IMR-90 (cell line): ENCODE measurements around the gene RPL19. TPM values are rescaled to one million over a fixed set of nuclear protein-coding genes. Genes with fewer than 3 reads are reported as not detected.

Source experiments
- ATAC-seq: fragments of 200-7000 bp; cut with Tn5 transposase; 2 replicates; pipeline ENCODE4 v1.9.1; 2020; ENCODE audit warnings: low read depth, mild to moderate bottlenecking, moderate library complexity
- BruUV-seq: library from RNA; stranded (reverse); fragments of 400-500 nt; replicated peaks from 2 replicates; lab custom pipeline; 2021; lab: Mats Ljungman, UMichigan
- CTCF ChIA-PET: fragments of 300-600 bp; formaldehyde crosslinking; extraction: SDS; loops from one replicate; lab custom pipeline; 2021; ENCODE audit warnings: antibody characterized with exemption; lab: Yijun Ruan, JAX
- POLR2A ChIA-PET: fragments of 300-600 bp; sonication (Branson Sonifier 250); formaldehyde crosslinking; loops from one replicate; lab custom pipeline; 2022; ENCODE audit warnings: antibody characterized with exemption; ENCODE audit not compliant: unreplicated experiment; lab: Charles Lee
- DNase-seq: peaks from one replicate; pipeline ENCODE4 v3.0.0; 2013
- H2AFZ ChIP-seq: replicated peaks from 2 replicates; pipeline ENCODE3; 2013; ENCODE audit warnings: low read length, mild to moderate bottlenecking; ENCODE audit not compliant: poor library complexity
- H2AK5ac ChIP-seq: 2 replicates; pipeline ENCODE4 v1.6.1; 2013; ENCODE audit warnings: low read depth, low read length, inconsistent platforms
- H2AK9ac ChIP-seq: replicated peaks from 2 replicates; pipeline ENCODE3; 2013; ENCODE audit warnings: mild to moderate bottlenecking, low read depth, low read length, moderate library complexity; ENCODE audit not compliant: poor library complexity
- H2BK120ac ChIP-seq: 2 replicates; pipeline ENCODE4 v1.6.1; 2013; ENCODE audit warnings: low read depth, low read length, inconsistent platforms
- H2BK15ac ChIP-seq: 3 replicates; pipeline ENCODE4 v1.6.1; 2013; ENCODE audit warnings: low read depth, low read length, inconsistent platforms
- H2BK20ac ChIP-seq: 2 replicates; pipeline ENCODE4 v1.6.1; 2013; ENCODE audit warnings: low read depth, mild to moderate bottlenecking, inconsistent platforms, low read length, moderate library complexity
- H2BK5ac ChIP-seq: 2 replicates; pipeline ENCODE4 v1.6.1; 2013; ENCODE audit warnings: mild to moderate bottlenecking, low read depth, low read length, inconsistent platforms; ENCODE audit not compliant: poor library complexity, severe bottlenecking
- H3K14ac ChIP-seq: replicated peaks from 2 replicates; pipeline ENCODE4 v1.6.1; 2013; ENCODE audit warnings: low read depth, low read length, inconsistent platforms
- H3K18ac ChIP-seq: 2 replicates; pipeline ENCODE4 v1.6.1; 2013; ENCODE audit warnings: low read depth, low read length, control low read depth
- H3K23ac ChIP-seq: 2 replicates; pipeline ENCODE4 v1.6.1; 2013; ENCODE audit warnings: low read depth, low read length, inconsistent platforms
- H3K27ac ChIP-seq: 2 replicates; pipeline ENCODE4 v1.5.1; 2013; ENCODE audit warnings: mild to moderate bottlenecking, control low read depth, low read length; ENCODE audit not compliant: insufficient read depth
- H3K27me3 ChIP-seq: 2 replicates; pipeline ENCODE4 v1.6.1; 2013; ENCODE audit warnings: low read length; ENCODE audit not compliant: control insufficient read depth, insufficient read depth
- H3K36me3 ChIP-seq: 2 replicates; pipeline ENCODE4 v1.6.1; 2013; ENCODE audit warnings: low read length, mixed read lengths; ENCODE audit not compliant: control insufficient read depth, insufficient read depth
- H3K4ac ChIP-seq: 2 replicates; pipeline ENCODE4 v1.6.1; 2013; ENCODE audit warnings: low read depth, low read length, inconsistent platforms
- H3K4me1 ChIP-seq: 2 replicates; pipeline ENCODE4 v1.6.1; 2013; ENCODE audit warnings: low read length, mixed read lengths; ENCODE audit not compliant: control insufficient read depth, insufficient read depth
- H3K4me2 ChIP-seq: 2 replicates; pipeline ENCODE4 v1.6.1; 2013; ENCODE audit warnings: low read depth, mild to moderate bottlenecking, control low read depth, low read length, moderate library complexity
- H3K4me3 ChIP-seq: 2 replicates; pipeline ENCODE4 v1.5.1; 2013; ENCODE audit warnings: low read depth, mild to moderate bottlenecking, control low read depth, low read length, moderate library complexity; ENCODE audit not compliant: insufficient read depth
- H3K56ac ChIP-seq: 2 replicates; pipeline ENCODE4 v1.6.1; 2013; ENCODE audit warnings: low read length, inconsistent platforms; ENCODE audit not compliant: insufficient read depth; ENCODE audit errors: extremely low read depth
- H3K79me1 ChIP-seq, 2 experiments: 2 replicates each; pipeline ENCODE4 v1.6.1; 2013; ENCODE audit warnings: low read length in 2 of 2, inconsistent platforms in 1 of 2, low read depth in 1 of 2
- H3K9ac ChIP-seq: 2 replicates; pipeline ENCODE4 v1.6.1; 2013; ENCODE audit warnings: low read depth, low read length, control low read depth
- H3K9me1 ChIP-seq: 2 replicates; pipeline ENCODE4 v1.6.1; 2013; ENCODE audit warnings: low read length, inconsistent platforms; ENCODE audit not compliant: insufficient read depth
- H3K9me3 ChIP-seq: 2 replicates; pipeline ENCODE4 v1.6.1; 2013; ENCODE audit warnings: low read length; ENCODE audit not compliant: control insufficient read depth, insufficient read depth
- H4K20me1 ChIP-seq: 2 replicates; pipeline ENCODE4 v1.6.1; 2013; ENCODE audit warnings: low read length, inconsistent platforms; ENCODE audit not compliant: insufficient read depth
- H4K5ac ChIP-seq: 2 replicates; pipeline ENCODE4 v1.6.1; 2013; ENCODE audit warnings: mild to moderate bottlenecking, low read depth, low read length, control low read depth
- H4K8ac ChIP-seq, 2 experiments: 2 replicates each; pipeline ENCODE4 v1.6.1; 2013; ENCODE audit warnings: low read depth in 2 of 2, low read length in 2 of 2, control low read depth in 1 of 2, inconsistent platforms in 1 of 2
- H4K91ac ChIP-seq: 2 replicates; pipeline ENCODE4 v1.6.1; 2013; ENCODE audit warnings: low read depth, low read length, inconsistent platforms; ENCODE audit not compliant: insufficient read depth
- BHLHE40 ChIP-seq: fragments of 150-350 bp; IDR thresholded peaks from 2 replicates; pipeline ENCODE4 v1.6.1; 2016; ENCODE audit warnings: mild to moderate bottlenecking, low read depth, low read length
- CEBPB ChIP-seq: IDR thresholded peaks from 2 replicates; pipeline ENCODE4 v1.6.1; 2012; ENCODE audit warnings: low read depth, low read length, improper control_type of control experiment
- CHD1 ChIP-seq: IDR thresholded peaks from 2 replicates; pipeline ENCODE4 v1.6.1; 2012; ENCODE audit warnings: low read depth, low read length, improper control_type of control experiment
- FOS ChIP-seq: fragments of 150-350 bp; IDR thresholded peaks from 2 replicates; pipeline ENCODE4 v1.6.1; 2016; ENCODE audit warnings: low read depth, low read length
- MAFK ChIP-seq: IDR thresholded peaks from 2 replicates; pipeline ENCODE4 v1.6.1; 2012; ENCODE audit warnings: low read depth, low read length, improper control_type of control experiment
- MAZ ChIP-seq: IDR thresholded peaks from 2 replicates; pipeline ENCODE4 v1.6.1; 2012; ENCODE audit warnings: low read depth, mild to moderate bottlenecking, low read length, improper control_type of control experiment, moderate library complexity, borderline replicate concordance
- MXI1 ChIP-seq: IDR thresholded peaks from 2 replicates; pipeline ENCODE4 v1.6.1; 2012; ENCODE audit warnings: low read depth, mild to moderate bottlenecking, low read length, moderate library complexity, borderline replicate concordance
- NFE2L2 ChIP-seq: fragments of 150-350 bp; IDR thresholded peaks from 2 replicates; pipeline ENCODE4 v1.6.1; 2016; ENCODE audit warnings: low read depth, mild to moderate bottlenecking, low read length
- POLR2A ChIP-seq: IDR thresholded peaks from 2 replicates; pipeline ENCODE4 v1.6.1; 2012; ENCODE audit warnings: mild to moderate bottlenecking, low read depth, low read length
- RAD21 ChIP-seq: IDR thresholded peaks from 2 replicates; pipeline ENCODE4 v1.6.1; 2012; ENCODE audit warnings: low read length, improper control_type of control experiment
- RCOR1 ChIP-seq: IDR thresholded peaks from 2 replicates; pipeline ENCODE4 v1.6.1; 2012; ENCODE audit warnings: mild to moderate bottlenecking, low read length, improper control_type of control experiment; ENCODE audit not compliant: insufficient replicate concordance
- RFX5 ChIP-seq: IDR thresholded peaks from 2 replicates; pipeline ENCODE4 v1.8.0; 2012; ENCODE audit warnings: low read depth, mild to moderate bottlenecking, low read length, moderate library complexity
- SMC3 ChIP-seq: fragments of 150-350 bp; IDR thresholded peaks from 2 replicates; pipeline ENCODE4 v1.6.1; 2016; ENCODE audit warnings: low read depth, mild to moderate bottlenecking, antibody characterized with exemption, low read length, moderate library complexity
- WGBS, 2 experiments: methylation state at CpG; one replicate each; pipeline versions ENCODE4 v1.1.5 to v1.1.7; 2013; ENCODE audit warnings: missing lambda C conversion rate in 2 of 2; ENCODE audit not compliant: insufficient read length in 1 of 2; ENCODE audit errors: extremely low coverage in 2 of 2; 5-methylcytosine and 5-hydroxymethylcytosine counted together
- dilution Hi-C: fragments of 300-500 bp; cut with HindIII; formaldehyde crosslinking; loops from one replicate; pipeline ENCODE4 v1.14.3; 2018; ENCODE audit warnings: low sequenced_read_pairs; ENCODE audit not compliant: unreplicated experiment
- in situ Hi-C: fragments of 300-500 bp; cut with MboI; formaldehyde crosslinking; loops from 3 replicates; pipeline ENCODE4 v1.14.3; 2019; ENCODE audit warnings: low sequenced_read_pairs, inconsistent platforms, mixed read lengths
- intact Hi-C: fragments of 100-400 bp; cut with micrococcal nuclease; formaldehyde crosslinking; loops from 2 replicates; pipeline ENCODE4 v1.10.0; 2022
- polyA plus RNA-seq, 3 experiments: library from polyadenylated mRNA; depleted of rRNA; stranded (reverse); fragments of >200 nt; gene quantifications; 2 replicates each; pipeline ENCODE4 v1.2.3, GENCODE V29; 2012; ENCODE audit warnings: low replicate concordance in 1 of 3
- total RNA-seq: library from RNA; depleted of rRNA; stranded (reverse); fragments of >200 nt; gene quantifications from 2 replicates; pipeline ENCODE4 v1.2.3, GENCODE V29; 2012
- TF ChIP-seq, protein P1 (sequence below): fragments of 150-350 bp; IDR thresholded peaks from 2 replicates; pipeline ENCODE4 v1.6.1; 2017; ENCODE audit warnings: mild to moderate bottlenecking, antibody characterized with exemption, low read length, low read depth
- TF ChIP-seq, protein P2 (sequence below): conservative IDR thresholded peaks from 2 replicates; pipeline ENCODE4 v1.5.1; 2012; ENCODE audit warnings: mild to moderate bottlenecking, low read depth, low read length, improper control_type of control experiment
- TF ChIP-seq, protein P3 (sequence below): fragments of 150-350 bp; IDR thresholded peaks from 2 replicates; pipeline ENCODE4 v1.6.1; 2016; ENCODE audit warnings: low read depth, mild to moderate bottlenecking, low read length, moderate library complexity, borderline replicate concordance

Gene RPL19
- total and polyA plus RNA-seq, 2 of the 4 experiments (the other 2 are of a cell fraction): 2,101 to 2,466 TPM

DNA sequence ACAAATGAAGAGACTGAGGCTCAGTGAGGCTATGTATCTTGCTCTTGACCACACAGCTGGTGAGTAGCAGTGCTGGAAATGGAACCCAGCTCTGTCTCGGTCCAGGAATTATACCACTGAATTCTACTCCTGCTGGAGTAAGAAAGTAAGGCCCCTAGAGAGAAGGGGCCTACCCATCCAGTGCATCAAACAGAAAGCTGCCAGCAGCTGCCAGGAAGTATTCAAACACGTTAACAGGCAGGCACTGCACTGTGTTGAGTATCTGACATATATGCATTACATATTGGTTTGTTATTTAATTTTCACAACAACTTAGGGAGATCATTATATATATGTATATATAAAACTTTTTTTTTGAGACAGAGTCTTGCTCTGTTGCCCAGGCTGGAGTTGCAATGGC, 38.1 kb upstream of the RPL19 start:
- Histone ChIP-seq H3K18ac (no peak overlapping the region), H3K9me3 (no peaks in the 10 kb centered on the region), H3K36me3 (no peaks in the 10 kb centered on the region), H4K8ac (no peak overlapping the region), H3K27me3 (peaks cover 30% of the 10 kb centered on the region), H2BK20ac (no peak overlapping the region), H3K56ac (no peak overlapping the region), H2BK15ac (no peak overlapping the region), H3K9ac (no peak overlapping the region), H2AK5ac (no peak overlapping the region), H4K20me1 (no peaks in the 10 kb centered on the region), H3K79me1 (no peaks in the 10 kb centered on the region), H2AK9ac (no peak overlapping the region), H3K9me1 (peaks cover 6% of the 10 kb centered on the region), H2AFZ (no peak overlapping the region), H3K27ac (no peak overlapping the region), H3K4me2 (no peak overlapping the region), H2BK120ac (no peak overlapping the region), H3K4ac (no peak overlapping the region), H3K4me1 (peaks cover 1% of the 10 kb centered on the region; the same call in 1 of the 2 replicates), H4K91ac (no peak overlapping the region), H3K4me3 (no peak overlapping the region), H3K23ac (no peak overlapping the region), H3K14ac (no peak overlapping the region), H4K5ac (no peak overlapping the region), H2BK5ac (no peak overlapping the region)
- BruUV-seq: no TSS peak
- TF ChIP-seq SMC3: no peak
- no peak for TF ChIP-seq RFX5
- TF ChIP-seq CHD1: no peak
- TF ChIP-seq, protein P1, sequence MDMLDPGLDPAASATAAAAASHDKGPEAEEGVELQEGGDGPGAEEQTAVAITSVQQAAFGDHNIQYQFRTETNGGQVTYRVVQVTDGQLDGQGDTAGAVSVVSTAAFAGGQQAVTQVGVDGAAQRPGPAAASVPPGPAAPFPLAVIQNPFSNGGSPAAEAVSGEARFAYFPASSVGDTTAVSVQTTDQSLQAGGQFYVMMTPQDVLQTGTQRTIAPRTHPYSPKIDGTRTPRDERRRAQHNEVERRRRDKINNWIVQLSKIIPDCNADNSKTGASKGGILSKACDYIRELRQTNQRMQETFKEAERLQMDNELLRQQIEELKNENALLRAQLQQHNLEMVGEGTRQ: no peak
- no peak for TF ChIP-seq FOS
- no peak for TF ChIP-seq BHLHE40
- TF ChIP-seq, protein P2, sequence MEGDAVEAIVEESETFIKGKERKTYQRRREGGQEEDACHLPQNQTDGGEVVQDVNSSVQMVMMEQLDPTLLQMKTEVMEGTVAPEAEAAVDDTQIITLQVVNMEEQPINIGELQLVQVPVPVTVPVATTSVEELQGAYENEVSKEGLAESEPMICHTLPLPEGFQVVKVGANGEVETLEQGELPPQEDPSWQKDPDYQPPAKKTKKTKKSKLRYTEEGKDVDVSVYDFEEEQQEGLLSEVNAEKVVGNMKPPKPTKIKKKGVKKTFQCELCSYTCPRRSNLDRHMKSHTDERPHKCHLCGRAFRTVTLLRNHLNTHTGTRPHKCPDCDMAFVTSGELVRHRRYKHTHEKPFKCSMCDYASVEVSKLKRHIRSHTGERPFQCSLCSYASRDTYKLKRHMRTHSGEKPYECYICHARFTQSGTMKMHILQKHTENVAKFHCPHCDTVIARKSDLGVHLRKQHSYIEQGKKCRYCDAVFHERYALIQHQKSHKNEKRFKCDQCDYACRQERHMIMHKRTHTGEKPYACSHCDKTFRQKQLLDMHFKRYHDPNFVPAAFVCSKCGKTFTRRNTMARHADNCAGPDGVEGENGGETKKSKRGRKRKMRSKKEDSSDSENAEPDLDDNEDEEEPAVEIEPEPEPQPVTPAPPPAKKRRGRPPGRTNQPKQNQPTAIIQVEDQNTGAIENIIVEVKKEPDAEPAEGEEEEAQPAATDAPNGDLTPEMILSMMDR: no peak
- TF ChIP-seq, protein P3, sequence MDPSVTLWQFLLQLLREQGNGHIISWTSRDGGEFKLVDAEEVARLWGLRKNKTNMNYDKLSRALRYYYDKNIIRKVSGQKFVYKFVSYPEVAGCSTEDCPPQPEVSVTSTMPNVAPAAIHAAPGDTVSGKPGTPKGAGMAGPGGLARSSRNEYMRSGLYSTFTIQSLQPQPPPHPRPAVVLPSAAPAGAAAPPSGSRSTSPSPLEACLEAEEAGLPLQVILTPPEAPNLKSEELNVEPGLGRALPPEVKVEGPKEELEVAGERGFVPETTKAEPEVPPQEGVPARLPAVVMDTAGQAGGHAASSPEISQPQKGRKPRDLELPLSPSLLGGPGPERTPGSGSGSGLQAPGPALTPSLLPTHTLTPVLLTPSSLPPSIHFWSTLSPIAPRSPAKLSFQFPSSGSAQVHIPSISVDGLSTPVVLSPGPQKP: no peak
- TF ChIP-seq MXI1: no peak
- no peak for TF ChIP-seq NFE2L2
- no peak for TF ChIP-seq MAFK
- TF ChIP-seq MAZ: no peak
- no peak for TF ChIP-seq POLR2A
- TF ChIP-seq RCOR1: no peak
- no peak for TF ChIP-seq CEBPB
- TF ChIP-seq RAD21: no peak
- WGBS, 2 experiments: no CpG with 5 or more reads among the region's 2 CpGs
- ATAC-seq (no peak), DNase-seq (no peak)
- in situ Hi-C loops (no loop called here), intact Hi-C loops (no loop called here), dilution Hi-C loops (no loop called here)
- ChIA-PET CTCF (no interaction called here), POLR2A (no interaction called here)
